DMS114 treated with DMSO at 0.1 percent for 48 hours (cell line): ENCODE data around the gene ERBB4.

ENCODE experiments used
- DNase-seq: peaks from one replicate; lab custom pipeline; 2025; ENCODE audit not compliant: unreplicated experiment; lab: John Stamatoyannopoulos, UW

ERBB4 gene

GRCh38 chr2:211437396-211437795, 1101.2 kb downstream of the ERBB4 start:
- DNase-seq: no peak

- DNase-seq: no peak
Observed at GRCh38 chr2:211436182-211436581, 1102.4 kb downstream of the ERBB4 start.

GRCh38 chr2:211435331-211435730, 1103.3 kb downstream of the ERBB4 start:
- no peak for DNase-seq

GRCh38 chr2:211434773-211435172, 1103.8 kb downstream of the ERBB4 start:
- DNase-seq: no peak

GRCh38 chr2:211429256-211429920, 1109.2 kb downstream of the ERBB4 start:
- no peak for DNase-seq

GRCh38 chr2:211426240-211426639, 1112.4 kb downstream of the ERBB4 start:
- DNase-seq: no peak

- no peak for DNase-seq
Observed at GRCh38 chr2:211423018-211423417, 1115.6 kb downstream of the ERBB4 start.

- no peak for DNase-seq
Observed at GRCh38 chr2:211417544-211417943, 1121.1 kb downstream of the ERBB4 start.

- DNase-seq: no peak
Observed at GRCh38 chr2:211416373-211416772, 1122.2 kb downstream of the ERBB4 start.

GRCh38 chr2:211413746-211414145, 1124.9 kb downstream of the ERBB4 start:
- no peak for DNase-seq

GRCh38 chr2:211408483-211408891, 1130.1 kb downstream of the ERBB4 start:
- DNase-seq: no peak

GRCh38 chr2:211407076-211407475, 1131.5 kb downstream of the ERBB4 start:
- no peak for DNase-seq

- DNase-seq: no peak
Observed at GRCh38 chr2:211405036-211405435, 1133.6 kb downstream of the ERBB4 start.

GRCh38 chr2:211404098-211404497, 1134.5 kb downstream of the ERBB4 start:
- DNase-seq: no peak

- DNase-seq: no peak
Observed at GRCh38 chr2:211401328-211401727, 1137.3 kb downstream of the ERBB4 start.

GRCh38 chr2:211397764-211398163, 1140.8 kb downstream of the ERBB4 start:
- no peak for DNase-seq

- no peak for DNase-seq
Observed at GRCh38 chr2:211396815-211397214, 1141.8 kb downstream of the ERBB4 start.

- no peak for DNase-seq
Observed at GRCh38 chr2:211391189-211391567, 1147.4 kb downstream of the ERBB4 start.

- DNase-seq: no peak
Observed at GRCh38 chr2:211390536-211391188, 1147.9 kb downstream of the ERBB4 start.

- no peak for DNase-seq
Observed at GRCh38 chr2:211387734-211388133, 1150.9 kb downstream of the ERBB4 start.

- DNase-seq: no peak
Observed at GRCh38 chr2:211380041-211380440, 1158.6 kb downstream of the ERBB4 start.

- DNase-seq: no peak
Observed at GRCh38 chr2:211376410-211376809, 1162.2 kb downstream of the ERBB4 start.

GRCh38 chr2:211373203-211373602, 1165.4 kb downstream of the ERBB4 start:
- DNase-seq: no peak
